IMR-90 (cell line): Measurements from ENCODE around the gene FSIP1.
A peak's percentile ranks its signal among the peaks of the same experiment; 100 is the strongest.

Experiments used
- MAFK ChIP-seq: IDR thresholded peaks from 2 replicates; pipeline ENCODE4 v1.6.1; 2012; ENCODE audit warnings: low read depth, low read length, improper control_type of control experiment
- POLR2A ChIP-seq: IDR thresholded peaks from 2 replicates; pipeline ENCODE4 v1.6.1; 2012; ENCODE audit warnings: mild to moderate bottlenecking, low read depth, low read length
- RAD21 ChIP-seq: IDR thresholded peaks from 2 replicates; pipeline ENCODE4 v1.6.1; 2012; ENCODE audit warnings: low read length, improper control_type of control experiment
- RCOR1 ChIP-seq: IDR thresholded peaks from 2 replicates; pipeline ENCODE4 v1.6.1; 2012; ENCODE audit warnings: mild to moderate bottlenecking, low read length, improper control_type of control experiment; ENCODE audit not compliant: insufficient replicate concordance
- RFX5 ChIP-seq: IDR thresholded peaks from 2 replicates; pipeline ENCODE4 v1.8.0; 2012; ENCODE audit warnings: low read depth, mild to moderate bottlenecking, low read length, moderate library complexity
- SMC3 ChIP-seq: fragments of 150-350 bp; IDR thresholded peaks from 2 replicates; pipeline ENCODE4 v1.6.1; 2016; ENCODE audit warnings: low read depth, mild to moderate bottlenecking, antibody characterized with exemption, low read length, moderate library complexity
- TF ChIP-seq, protein P1 (sequence below): conservative IDR thresholded peaks from 2 replicates; pipeline ENCODE4 v1.5.1; 2012; ENCODE audit warnings: mild to moderate bottlenecking, low read depth, low read length, improper control_type of control experiment
- TF ChIP-seq, protein P2 (sequence below): fragments of 150-350 bp; IDR thresholded peaks from 2 replicates; pipeline ENCODE4 v1.6.1; 2017; ENCODE audit warnings: mild to moderate bottlenecking, antibody characterized with exemption, low read length, low read depth

DNA sequence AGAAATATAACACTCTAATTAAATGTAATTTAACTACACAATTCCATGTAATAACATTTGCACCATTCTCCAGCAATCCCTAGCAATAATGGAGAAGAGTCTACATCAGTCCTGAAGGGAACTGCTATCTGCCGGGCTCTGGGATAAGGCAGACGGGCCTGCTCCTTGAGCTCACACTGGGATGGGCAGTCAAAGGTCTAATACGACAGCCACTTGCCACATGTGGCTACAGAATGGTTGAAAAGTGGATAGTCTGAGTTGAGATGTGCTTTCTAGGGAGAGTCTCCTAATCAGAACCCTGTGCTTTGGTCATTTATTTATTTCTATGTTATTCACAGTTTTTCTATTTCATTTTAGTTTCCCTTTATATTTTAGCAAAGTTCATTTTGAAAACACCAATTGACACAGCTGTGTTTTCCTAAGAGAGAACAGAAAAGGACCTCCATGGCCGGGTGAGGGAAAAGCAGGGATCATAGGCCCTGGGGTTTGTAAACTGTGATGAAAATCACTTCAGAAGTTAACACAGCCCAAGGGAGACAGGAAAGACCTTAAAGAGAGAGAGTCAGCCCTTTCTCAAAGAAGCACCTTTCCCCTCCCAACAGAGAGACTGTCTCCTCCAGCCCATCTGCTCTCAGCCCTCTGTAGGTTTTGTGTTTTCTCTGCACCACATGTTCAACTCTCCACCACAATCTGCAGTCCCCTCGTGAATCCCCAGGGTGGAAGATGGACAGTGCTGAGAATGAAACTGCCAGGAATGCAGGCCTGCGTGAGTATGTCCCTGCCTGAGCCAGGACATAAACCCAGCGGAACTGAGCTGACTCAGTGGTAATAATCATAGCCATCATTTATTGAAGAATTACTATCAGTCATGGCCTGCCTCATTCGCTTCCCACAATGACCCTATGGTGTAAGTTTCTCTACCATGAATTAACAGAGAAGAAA is 11.6 kb downstream of the FSIP1 start:
- TF ChIP-seq, protein P1, sequence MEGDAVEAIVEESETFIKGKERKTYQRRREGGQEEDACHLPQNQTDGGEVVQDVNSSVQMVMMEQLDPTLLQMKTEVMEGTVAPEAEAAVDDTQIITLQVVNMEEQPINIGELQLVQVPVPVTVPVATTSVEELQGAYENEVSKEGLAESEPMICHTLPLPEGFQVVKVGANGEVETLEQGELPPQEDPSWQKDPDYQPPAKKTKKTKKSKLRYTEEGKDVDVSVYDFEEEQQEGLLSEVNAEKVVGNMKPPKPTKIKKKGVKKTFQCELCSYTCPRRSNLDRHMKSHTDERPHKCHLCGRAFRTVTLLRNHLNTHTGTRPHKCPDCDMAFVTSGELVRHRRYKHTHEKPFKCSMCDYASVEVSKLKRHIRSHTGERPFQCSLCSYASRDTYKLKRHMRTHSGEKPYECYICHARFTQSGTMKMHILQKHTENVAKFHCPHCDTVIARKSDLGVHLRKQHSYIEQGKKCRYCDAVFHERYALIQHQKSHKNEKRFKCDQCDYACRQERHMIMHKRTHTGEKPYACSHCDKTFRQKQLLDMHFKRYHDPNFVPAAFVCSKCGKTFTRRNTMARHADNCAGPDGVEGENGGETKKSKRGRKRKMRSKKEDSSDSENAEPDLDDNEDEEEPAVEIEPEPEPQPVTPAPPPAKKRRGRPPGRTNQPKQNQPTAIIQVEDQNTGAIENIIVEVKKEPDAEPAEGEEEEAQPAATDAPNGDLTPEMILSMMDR = no peak
- TF ChIP-seq POLR2A = no peak
- no peak for TF ChIP-seq RAD21
- TF ChIP-seq, protein P2, sequence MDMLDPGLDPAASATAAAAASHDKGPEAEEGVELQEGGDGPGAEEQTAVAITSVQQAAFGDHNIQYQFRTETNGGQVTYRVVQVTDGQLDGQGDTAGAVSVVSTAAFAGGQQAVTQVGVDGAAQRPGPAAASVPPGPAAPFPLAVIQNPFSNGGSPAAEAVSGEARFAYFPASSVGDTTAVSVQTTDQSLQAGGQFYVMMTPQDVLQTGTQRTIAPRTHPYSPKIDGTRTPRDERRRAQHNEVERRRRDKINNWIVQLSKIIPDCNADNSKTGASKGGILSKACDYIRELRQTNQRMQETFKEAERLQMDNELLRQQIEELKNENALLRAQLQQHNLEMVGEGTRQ = no peak; the same call in 1 of the 2 replicates
- no peak for TF ChIP-seq RFX5
- peak; percentile 20; the same call in 1 of the 2 replicates for TF ChIP-seq MAFK
- no peak for TF ChIP-seq RCOR1
- no peak for TF ChIP-seq SMC3
